Measurements from ENCODE around the gene ATP1B1.

DNA sequence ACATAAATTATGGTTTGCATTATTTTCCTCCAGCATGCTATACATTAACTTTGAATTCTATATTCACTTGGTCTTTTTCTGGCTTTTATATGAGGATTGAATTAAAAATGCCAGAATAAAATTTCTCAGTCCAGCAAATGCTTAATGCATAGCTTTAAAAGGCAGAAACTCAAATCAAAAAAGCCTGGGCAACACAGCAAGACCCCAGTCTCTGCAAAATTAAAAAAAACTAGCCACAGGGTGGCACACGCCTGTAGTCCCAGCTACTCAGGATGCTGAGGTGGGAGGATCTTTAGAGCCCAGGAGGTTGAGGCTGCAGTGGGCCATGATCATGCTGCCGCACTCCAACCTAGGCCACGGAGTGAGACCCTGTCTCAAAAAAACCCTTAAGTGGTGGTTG is 19.8 kb downstream of the ATP1B1 start:
- TF ChIP-seq YY1 (IDR thresholded peaks at IDR 0.05; ENCODE audit: extremely low read depth, insufficient replicate concordance, low read depth, low read length) (no peak), SP1 (IDR thresholded peaks at IDR 0.05; ENCODE audit: low read depth) (no peak), RAD21 (IDR thresholded peaks at IDR 0.05; ENCODE audit: low read depth) (no peak)
